ENCODE measurements around the gene FUT3. TPM values are rescaled to one million over a fixed set of nuclear protein-coding genes. Genes with fewer than 3 reads are reported as not detected.

Gene FUT3
- total and polyA plus RNA-seq, 2 of the 8 experiments (the other 6 are each of a cell fraction or from before 2014, with no cell fraction given): 0.15 to 0.63 TPM

- TF ChIP-seq CTCF (IDR thresholded peaks at IDR 0.05; ENCODE audit: control extremely low read depth in 1 of 3, insufficient read depth in 1 of 3, low read depth in 1 of 3, low read length in 3 of 3) (no peak), RBBP5 (IDR thresholded peaks at IDR 0.05; ENCODE audit: borderline replicate concordance, low read depth, low read length) (no peak), CTBP2 (IDR thresholded peaks at IDR 0.05; ENCODE audit: borderline replicate concordance, insufficient read depth, insufficient read length, low read length) (no peak), BCL11A (IDR thresholded peaks at IDR 0.05; ENCODE audit: low read depth in 2 of 2, low read length in 2 of 2) (no peak)
These were observed 18.6 kb downstream of the FUT3 start (continued) for GRCh38 chr19:5832527-5833216.

Data from H1 (cell line).